GM12864 (cell line): ENCODE measurements around the gene INPP5B.

Source experiments
- DNase-seq: peaks from one replicate; pipeline ENCODE4 v3.0.0-alpha.2; 2011; ENCODE audit warnings: low read depth
- H3K4me3 ChIP-seq: 2 replicates; pipeline ENCODE4 v1.5.1; 2011; ENCODE audit warnings: mild to moderate bottlenecking, low read depth, low read length, control low read depth
- TF ChIP-seq, protein P1 (sequence below): IDR thresholded peaks from 2 replicates; pipeline ENCODE4 v1.5.1; 2011; ENCODE audit warnings: low read depth, mild to moderate bottlenecking, moderate library complexity, low read length, control low read depth, inconsistent platforms; ENCODE audit errors: missing control alignments

INPP5B gene

DNA sequence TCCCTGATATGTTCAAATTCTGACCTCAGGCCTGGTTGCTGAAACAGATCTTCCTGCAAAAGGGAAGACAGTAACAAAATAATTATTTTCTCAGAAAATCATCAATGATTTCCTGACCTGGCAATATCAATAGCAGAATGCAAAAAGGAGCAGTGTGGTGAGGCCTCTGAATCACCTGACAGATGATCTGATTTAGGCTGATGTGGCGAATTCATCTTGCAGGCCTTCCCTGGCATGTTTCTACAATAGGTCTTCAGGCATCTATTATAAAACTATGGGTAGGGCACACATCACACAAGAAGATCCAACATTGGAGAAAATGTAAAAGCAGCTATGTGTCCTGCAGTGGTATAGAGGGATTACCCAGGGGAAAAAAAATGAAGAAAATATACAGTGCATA lies 80.4 kb downstream of the INPP5B start:
- TF ChIP-seq, protein P1, sequence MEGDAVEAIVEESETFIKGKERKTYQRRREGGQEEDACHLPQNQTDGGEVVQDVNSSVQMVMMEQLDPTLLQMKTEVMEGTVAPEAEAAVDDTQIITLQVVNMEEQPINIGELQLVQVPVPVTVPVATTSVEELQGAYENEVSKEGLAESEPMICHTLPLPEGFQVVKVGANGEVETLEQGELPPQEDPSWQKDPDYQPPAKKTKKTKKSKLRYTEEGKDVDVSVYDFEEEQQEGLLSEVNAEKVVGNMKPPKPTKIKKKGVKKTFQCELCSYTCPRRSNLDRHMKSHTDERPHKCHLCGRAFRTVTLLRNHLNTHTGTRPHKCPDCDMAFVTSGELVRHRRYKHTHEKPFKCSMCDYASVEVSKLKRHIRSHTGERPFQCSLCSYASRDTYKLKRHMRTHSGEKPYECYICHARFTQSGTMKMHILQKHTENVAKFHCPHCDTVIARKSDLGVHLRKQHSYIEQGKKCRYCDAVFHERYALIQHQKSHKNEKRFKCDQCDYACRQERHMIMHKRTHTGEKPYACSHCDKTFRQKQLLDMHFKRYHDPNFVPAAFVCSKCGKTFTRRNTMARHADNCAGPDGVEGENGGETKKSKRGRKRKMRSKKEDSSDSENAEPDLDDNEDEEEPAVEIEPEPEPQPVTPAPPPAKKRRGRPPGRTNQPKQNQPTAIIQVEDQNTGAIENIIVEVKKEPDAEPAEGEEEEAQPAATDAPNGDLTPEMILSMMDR: no peak
- H3K4me3 ChIP-seq: no peak overlapping the region
- DNase-seq: no peak

DNA sequence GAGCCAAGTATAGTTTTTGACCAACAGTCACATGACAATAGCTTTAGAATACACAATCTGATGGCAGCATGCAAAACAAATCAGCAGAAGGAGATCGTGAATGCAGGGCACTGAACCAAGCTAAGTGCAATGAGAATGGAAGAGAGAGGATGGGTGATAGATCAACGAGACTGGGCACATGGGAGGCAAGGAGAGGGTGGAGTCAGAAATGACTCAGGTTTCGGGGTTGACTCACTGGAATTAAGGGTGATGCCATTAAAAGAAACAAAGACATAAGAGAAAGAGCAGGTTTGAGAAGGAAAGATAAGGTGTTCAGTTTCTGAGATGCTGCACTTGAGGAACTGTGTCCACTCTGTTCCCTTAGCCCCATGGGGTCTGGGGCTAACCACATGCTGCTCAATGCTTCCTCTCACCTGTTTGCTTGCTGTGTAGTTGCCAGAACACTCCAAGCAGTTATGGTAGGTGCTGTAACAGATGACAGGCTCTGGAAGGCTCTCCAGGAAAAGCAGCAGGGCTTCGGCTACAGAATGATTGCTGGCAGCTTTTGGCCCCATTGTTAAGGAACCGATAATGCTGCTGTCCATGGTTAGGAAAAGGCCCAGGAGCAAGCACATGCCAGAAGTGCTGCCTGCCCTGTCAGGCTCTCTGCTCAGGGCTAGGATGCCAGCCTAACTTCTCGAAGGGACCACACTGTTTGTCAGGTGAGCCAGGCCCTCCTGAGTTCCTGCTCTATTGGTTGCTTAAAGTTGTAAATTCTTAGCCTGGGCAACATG lies 81.3 kb downstream of the INPP5B start:
- DNase-seq: no peak
- H3K4me3 ChIP-seq: no peak overlapping the region
- TF ChIP-seq, protein P1: no peak

GRCh38 chr1:37862330-37862729 lies 84.5 kb downstream of the INPP5B start:
- TF ChIP-seq, protein P1: no peak
- no peak overlapping the region for H3K4me3 ChIP-seq
- no peak for DNase-seq

- TF ChIP-seq, protein P1: no peak
Observed at GRCh38 chr1:37861151-37861550, 85.7 kb downstream of the INPP5B start.

DNA sequence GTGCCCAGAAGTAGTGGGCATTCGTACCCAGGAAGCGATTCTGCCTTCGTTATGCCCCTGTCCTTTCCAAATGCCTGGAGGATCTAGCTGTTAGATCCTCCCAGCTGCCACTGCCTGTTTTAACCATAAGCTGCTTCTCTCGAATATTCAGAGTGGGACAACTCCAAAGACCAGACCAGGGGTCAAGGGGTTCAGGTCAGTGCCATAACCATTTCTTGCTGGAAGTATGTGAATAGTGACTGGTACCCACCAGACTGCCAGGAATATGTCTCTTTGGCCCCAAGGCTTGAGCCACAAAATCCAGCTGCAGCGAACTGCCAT lies 86.5 kb downstream of the INPP5B start:
- TF ChIP-seq, protein P1: no peak
- DNase-seq: no peak
- H3K4me3 ChIP-seq: peak overlapping the region; percentile 100

More at GRCh38 chr1:37861151-37861550, 85.7 kb downstream of the INPP5B start:
- no peak for DNase-seq
- H3K4me3 ChIP-seq: no peak overlapping the region

DNA sequence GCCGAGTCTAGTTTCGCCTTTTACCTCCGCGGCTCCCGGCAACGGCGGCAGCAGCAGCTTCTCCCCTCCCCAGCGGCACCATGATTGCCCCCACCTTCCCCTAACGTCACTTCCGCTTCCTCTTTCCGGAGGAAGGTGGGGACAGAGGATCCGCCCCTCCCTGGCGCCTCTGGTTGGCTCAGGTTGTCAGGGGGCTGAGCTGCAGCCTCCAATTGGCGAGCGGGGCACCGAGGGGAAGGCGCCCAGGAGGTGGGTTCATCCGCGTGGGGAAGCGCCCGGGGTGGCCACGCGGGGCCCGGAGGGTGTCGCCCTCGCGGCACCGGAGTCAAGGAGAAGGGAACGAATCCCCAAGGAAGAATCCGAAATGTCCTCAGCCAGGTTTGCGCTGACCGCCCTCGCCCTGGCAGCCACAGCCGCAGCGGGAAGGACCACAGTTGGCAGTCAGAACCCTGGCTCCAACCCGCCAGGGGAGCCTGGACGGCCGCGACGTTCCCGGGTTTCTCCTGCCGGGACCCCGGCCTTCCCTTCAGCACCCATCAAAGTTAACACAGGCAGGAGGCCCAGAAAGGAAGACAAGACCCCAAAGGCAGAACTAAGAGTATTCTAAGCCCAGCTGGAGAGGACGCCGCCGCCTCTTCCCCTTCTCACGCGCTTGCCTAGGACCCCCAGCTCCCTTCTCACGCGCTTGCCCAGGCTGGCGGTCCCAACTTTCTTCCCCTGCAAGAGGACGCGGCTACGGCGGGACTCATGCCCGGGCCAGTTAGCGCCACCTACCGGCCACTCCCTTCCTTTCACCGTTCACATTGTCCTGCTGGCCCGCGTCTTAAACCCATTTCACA lies 87.1 kb downstream of the INPP5B start, which contains the start of gene MTF1:
MTF1 (minus strand) TSS at position 86 of the 839 bp plus-strand sequence. CDS start 1,934 bp downstream, outside the sequence.
- TF ChIP-seq, protein P1: peak; percentile 91
- DNase-seq: peak; percentile 93
- H3K4me3 ChIP-seq: peak within 1 kb of the TSS; percentile 100
